Panc1 (cell line): Measurements from ENCODE around the gene PKNOX2. TPM values are rescaled to one million over a fixed set of nuclear protein-coding genes. Genes with fewer than 3 reads are reported as not detected.

Source experiments
- ATAC-seq: fragments of 200-7000 bp; cut with Tn5 transposase; 2 replicates; pipeline ENCODE4 v1.9.1; 2020; ENCODE audit warnings: mild to moderate bottlenecking, moderate library complexity
- BruUV-seq: library from RNA; stranded (reverse); fragments of 400-500 nt; replicated peaks from 2 replicates; lab custom pipeline; 2021; lab: Mats Ljungman, UMichigan
- CTCF ChIA-PET: fragments of 300-600 bp; sonication (Branson Sonifier 250); formaldehyde crosslinking; loops from one replicate; lab custom pipeline; 2022; ENCODE audit warnings: antibody characterized with exemption; lab: Charles Lee
- POLR2A ChIA-PET: fragments of 300-600 bp; sonication (Branson Sonifier 250); formaldehyde crosslinking; loops from one replicate; lab custom pipeline; 2022; ENCODE audit warnings: antibody characterized with exemption; lab: Charles Lee
- DNase-seq: peaks from one replicate; pipeline ENCODE4 v3.0.0-alpha.2; 2010; ENCODE audit warnings: low read depth, low spot score
- H3K27ac ChIP-seq: 2 replicates; pipeline ENCODE4 v1.5.1; 2011; ENCODE audit warnings: mild to moderate bottlenecking, low read length, inconsistent platforms
- H3K27me3 ChIP-seq: fragments of 200-500 bp; sonication (Bioruptor generic); 2 replicates; pipeline ENCODE4 v1.6.0; 2014; ENCODE audit warnings: low read length, inconsistent platforms; ENCODE audit not compliant: control insufficient read depth, insufficient read depth
- H3K36me3 ChIP-seq: fragments of 200-500 bp; sonication (Bioruptor generic); 2 replicates; pipeline ENCODE4 v1.5.1; 2014; ENCODE audit warnings: inconsistent platforms, mild to moderate bottlenecking, low read length, moderate library complexity; ENCODE audit not compliant: control insufficient read depth, insufficient read depth
- H3K4me1 ChIP-seq: 2 replicates; pipeline ENCODE4 v1.5.1; 2011; ENCODE audit warnings: inconsistent platforms, mild to moderate bottlenecking, low read length, moderate library complexity; ENCODE audit not compliant: control insufficient read depth, insufficient read depth
- H3K4me3 ChIP-seq, 2 experiments: 2 replicates each; pipeline ENCODE4 v1.5.1; 2011 to 2012; ENCODE audit warnings: low read depth in 2 of 2, low read length in 2 of 2, mild to moderate bottlenecking in 2 of 2, inconsistent platforms in 1 of 2, moderate library complexity in 1 of 2
- H3K9me3 ChIP-seq: fragments of 200-500 bp; sonication (Bioruptor generic); 2 replicates; pipeline ENCODE4 v1.5.1; 2014; ENCODE audit warnings: low read depth, mild to moderate bottlenecking, inconsistent platforms, low read length, moderate library complexity; ENCODE audit not compliant: control insufficient read depth, insufficient read depth
- CTCF ChIP-seq: fragments of 450-650 bp; IDR thresholded peaks from 2 replicates; pipeline ENCODE4 v1.5.1; 2017; ENCODE audit warnings: mild to moderate bottlenecking
- POLR2AphosphoS5 ChIP-seq: IDR thresholded peaks from 2 replicates; pipeline ENCODE4 v1.6.1; 2012; ENCODE audit warnings: mild to moderate bottlenecking, low read depth, low read length, moderate library complexity
- SIN3A ChIP-seq: IDR thresholded peaks from 2 replicates; pipeline ENCODE4 v1.6.1; 2012; ENCODE audit warnings: low read depth, mild to moderate bottlenecking, low read length, moderate library complexity, borderline replicate concordance; ENCODE audit not compliant: insufficient read depth
- TCF7L2 ChIP-seq: IDR thresholded peaks from 2 replicates; pipeline ENCODE4 v1.6.1; 2011; ENCODE audit warnings: mild to moderate bottlenecking, low read depth, low read length, inconsistent platforms
- in situ Hi-C: cut with HindIII; loops from 2 replicates; pipeline ENCODE4 v1.10.0; 2016; ENCODE audit warnings: low sequenced_read_pairs, low pct_unique_long_range_greater_than_20kb
- intact Hi-C: fragments of 100-400 bp; cut with micrococcal nuclease; formaldehyde crosslinking; loops from one replicate; pipeline ENCODE4 v1.10.0; 2022; ENCODE audit not compliant: unreplicated experiment
- total RNA-seq: library from RNA; stranded (reverse); gene quantifications from one replicate; pipeline ENCODE4 v1.2.1, GENCODE V29; 2021; ENCODE audit not compliant: unreplicated experiment
- TF ChIP-seq, protein P1 (sequence below), 2 experiments: IDR thresholded peaks; 2 replicates each; pipeline ENCODE4 v1.6.1; 2011 to 2012; ENCODE audit warnings: low read depth in 2 of 2, control low read depth in 1 of 2, low read length in 1 of 2, mild to moderate bottlenecking in 1 of 2, moderate library complexity in 1 of 2; ENCODE audit not compliant: insufficient read depth in 1 of 2

PKNOX2 gene
- total RNA-seq, 1 experiment from 2014 or later: not detected

DNA sequence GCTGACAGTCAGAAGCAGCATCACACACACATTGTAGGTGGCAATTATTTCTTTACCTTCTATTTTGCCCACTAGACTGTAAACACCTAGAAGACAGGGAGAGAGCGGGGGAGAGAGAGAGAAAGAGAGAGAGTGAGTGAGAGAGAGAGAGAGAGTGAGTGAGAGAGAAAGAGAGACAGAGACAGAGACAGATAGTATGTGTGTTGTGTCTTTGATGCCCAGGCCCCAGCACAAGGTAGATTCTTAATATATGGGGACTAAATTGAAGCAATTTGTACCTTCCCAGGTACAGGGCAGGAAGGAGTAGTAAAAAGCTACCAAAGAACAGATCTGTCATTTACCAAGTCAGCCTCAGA, 163.7 kb downstream of the PKNOX2 start:
- TF ChIP-seq, protein P1, sequence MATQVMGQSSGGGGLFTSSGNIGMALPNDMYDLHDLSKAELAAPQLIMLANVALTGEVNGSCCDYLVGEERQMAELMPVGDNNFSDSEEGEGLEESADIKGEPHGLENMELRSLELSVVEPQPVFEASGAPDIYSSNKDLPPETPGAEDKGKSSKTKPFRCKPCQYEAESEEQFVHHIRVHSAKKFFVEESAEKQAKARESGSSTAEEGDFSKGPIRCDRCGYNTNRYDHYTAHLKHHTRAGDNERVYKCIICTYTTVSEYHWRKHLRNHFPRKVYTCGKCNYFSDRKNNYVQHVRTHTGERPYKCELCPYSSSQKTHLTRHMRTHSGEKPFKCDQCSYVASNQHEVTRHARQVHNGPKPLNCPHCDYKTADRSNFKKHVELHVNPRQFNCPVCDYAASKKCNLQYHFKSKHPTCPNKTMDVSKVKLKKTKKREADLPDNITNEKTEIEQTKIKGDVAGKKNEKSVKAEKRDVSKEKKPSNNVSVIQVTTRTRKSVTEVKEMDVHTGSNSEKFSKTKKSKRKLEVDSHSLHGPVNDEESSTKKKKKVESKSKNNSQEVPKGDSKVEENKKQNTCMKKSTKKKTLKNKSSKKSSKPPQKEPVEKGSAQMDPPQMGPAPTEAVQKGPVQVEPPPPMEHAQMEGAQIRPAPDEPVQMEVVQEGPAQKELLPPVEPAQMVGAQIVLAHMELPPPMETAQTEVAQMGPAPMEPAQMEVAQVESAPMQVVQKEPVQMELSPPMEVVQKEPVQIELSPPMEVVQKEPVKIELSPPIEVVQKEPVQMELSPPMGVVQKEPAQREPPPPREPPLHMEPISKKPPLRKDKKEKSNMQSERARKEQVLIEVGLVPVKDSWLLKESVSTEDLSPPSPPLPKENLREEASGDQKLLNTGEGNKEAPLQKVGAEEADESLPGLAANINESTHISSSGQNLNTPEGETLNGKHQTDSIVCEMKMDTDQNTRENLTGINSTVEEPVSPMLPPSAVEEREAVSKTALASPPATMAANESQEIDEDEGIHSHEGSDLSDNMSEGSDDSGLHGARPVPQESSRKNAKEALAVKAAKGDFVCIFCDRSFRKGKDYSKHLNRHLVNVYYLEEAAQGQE (IDR thresholded peaks at IDR 0.05; ENCODE audit: insufficient read depth in 1 of 2, low read depth in 2 of 2, low read length in 1 of 2): no peak
- TF ChIP-seq POLR2AphosphoS5 (no peak), SIN3A (no peak)
- Histone ChIP-seq H3K27me3 (peaks cover 16% of the 10 kb centered on the region), H3K4me3 (no peak overlapping the region), H3K9me3 (no peaks in the 10 kb centered on the region), H3K4me1 (no peaks in the 10 kb centered on the region), H3K36me3 (no peaks in the 10 kb centered on the region), H3K27ac (no peak overlapping the region)
- no peak for ATAC-seq
- BruUV-seq: no TSS peak
- no peak for DNase-seq
- in situ Hi-C loops: no loop called here
- intact Hi-C loops: no loop called here
- CTCF ChIA-PET: interaction anchor here (0.5 kb wide), 1 partner anchor 16 kb away, joined by 3 read pairs; no protein-coding TSS in a partner anchor
- POLR2A ChIA-PET: no interaction called here

- POLR2A ChIA-PET: no interaction called here
- TF ChIP-seq POLR2AphosphoS5: no peak
- TF ChIP-seq, protein P1 (IDR thresholded peaks at IDR 0.05; ENCODE audit: insufficient read depth in 1 of 2, low read depth in 2 of 2, low read length in 1 of 2): no peak
- no peak for TF ChIP-seq SIN3A
- no peak for TF ChIP-seq CTCF
- TF ChIP-seq TCF7L2: no peak
- ATAC-seq (peak; percentile 19; the same call in 1 of the 2 replicates), DNase-seq (no peak)
- Histone ChIP-seq H3K4me1 (no peaks in the 10 kb centered on the region), H3K4me3 (no peak overlapping the region), H3K27me3 (peaks cover 8% of the 10 kb centered on the region; the same call in 1 of the 2 replicates), H3K36me3 (no peaks in the 10 kb centered on the region), H3K27ac (no peak overlapping the region), H3K9me3 (no peaks in the 10 kb centered on the region)
- no TSS peak for BruUV-seq
- intact Hi-C loops: no loop called here
- CTCF ChIA-PET: no interaction called here
- in situ Hi-C loops: no loop called here
These were observed 165.2 kb downstream of the PKNOX2 start for GRCh38 chr11:125329786-125330185.
